K562 (cell line): ENCODE data around the gene ARL10. TPM values are rescaled to one million over a fixed set of nuclear protein-coding genes. Genes with fewer than 3 reads are reported as not detected.

Experiments used
- ATAC-seq: fragments of 200-7000 bp; cut with Tn5 transposase; 3 replicates; pipeline ENCODE4 v1.9.1; 2020; ENCODE audit warnings: moderate library complexity
- BruUV-seq: library from RNA; stranded (reverse); fragments of 400-500 nt; replicated peaks from 2 replicates; lab custom pipeline; 2021; lab: Mats Ljungman, UMichigan
- CTCF ChIA-PET: fragments of 300-600 bp; formaldehyde crosslinking; extraction: SDS; loops from one replicate; lab custom pipeline; 2021; ENCODE audit warnings: low intra/inter-chr PET ratio; lab: Yijun Ruan, JAX
- POLR2A ChIA-PET: fragments of 300-600, 350-650 bp; sonication (Branson Sonifier 250); formaldehyde crosslinking; extraction: SDS; loops from one replicate; lab custom pipeline; 2021; ENCODE audit warnings: antibody characterized with exemption, inconsistent platforms; lab: Yijun Ruan, JAX
- DNase-seq, 4 experiments: peaks; one replicate each; pipeline versions ENCODE4 v3.0.0 to v3.0.0-alpha.2; 2011 to 2018; ENCODE audit warnings: low spot score in 3 of 4, mixed read lengths in 3 of 4; ENCODE audit errors: extremely low read depth in 1 of 4
- FAIRE-seq: peaks from 2 replicates; lab custom pipeline; 2011; peaks lifted over from hg19 to GRCh38; lab: Jason Lieb, UNC
- H2AFZ ChIP-seq: 2 replicates; pipeline ENCODE4 v1.6.0; 2011; ENCODE audit warnings: low read depth, low read length, control low read depth, inconsistent platforms
- H3K27ac ChIP-seq: fragments of 200-600 bp; 3 replicates; pipeline ENCODE4 v1.8.0; 2011; ENCODE audit warnings: low read depth, mild to moderate bottlenecking, control low read depth, inconsistent platforms, low read length, moderate library complexity, mixed read lengths; ENCODE audit errors: extremely low read depth
- H3K27me3 ChIP-seq, 2 experiments: fragments of 300-600 bp in 1 of 2; 2 replicates in 1 of 2; 3 replicates in 1 of 2; pipeline versions ENCODE4 v1.6.0 to v1.8.0; 2011; ENCODE audit warnings: inconsistent platforms in 2 of 2, low read length in 2 of 2, mild to moderate bottlenecking in 1 of 2, mixed read lengths in 1 of 2, moderate library complexity in 1 of 2; ENCODE audit not compliant: control insufficient read depth in 2 of 2, insufficient read depth in 2 of 2
- H3K36me3 ChIP-seq: fragments of 300-600 bp; 3 replicates; pipeline ENCODE4 v1.8.0; 2011; ENCODE audit warnings: mild to moderate bottlenecking, low read length, inconsistent platforms; ENCODE audit not compliant: control insufficient read depth, insufficient read depth
- H3K4me1 ChIP-seq, 2 experiments: fragments of 200-600 bp in 1 of 2; replicated peaks in 1 of 2; 2 replicates in 1 of 2; 3 replicates in 1 of 2; pipeline versions ENCODE4 v1.5.1 to v1.8.0; 2011; ENCODE audit warnings: inconsistent platforms in 2 of 2, low read length in 2 of 2, mild to moderate bottlenecking in 1 of 2, mixed read lengths in 1 of 2, moderate library complexity in 1 of 2; ENCODE audit not compliant: control insufficient read depth in 2 of 2, insufficient read depth in 2 of 2
- H3K4me2 ChIP-seq: 2 replicates; pipeline ENCODE4 v1.6.1; 2011; ENCODE audit warnings: low read length, control low read depth, inconsistent platforms, mixed read lengths; ENCODE audit not compliant: insufficient read depth
- H3K4me3 ChIP-seq: fragments of 200-600 bp; sonication (generic), shearing (Covaris generic); 2 replicates; pipeline ENCODE4 v1.5.1; 2016; ENCODE audit warnings: control low read depth, inconsistent platforms
- H3K79me2 ChIP-seq: fragments of 200-600 bp; 3 replicates; pipeline ENCODE4 v1.8.0; 2011; ENCODE audit warnings: low read length, inconsistent platforms; ENCODE audit not compliant: control insufficient read depth, insufficient read depth
- H3K9ac ChIP-seq, 2 experiments: 2 replicates each; pipeline versions ENCODE4 v1.6.0 to v1.6.1; 2011; ENCODE audit warnings: low read depth in 2 of 2, low read length in 2 of 2, control low read depth in 1 of 2, inconsistent platforms in 1 of 2, mild to moderate bottlenecking in 1 of 2, mixed read lengths in 1 of 2; ENCODE audit not compliant: insufficient read depth in 1 of 2
- H3K9me1 ChIP-seq: one replicate; pipeline ENCODE4 v1.6.0; 2011; ENCODE audit warnings: inconsistent platforms, mild to moderate bottlenecking, low read length, moderate library complexity; ENCODE audit not compliant: control insufficient read depth, insufficient read depth
- H3K9me3 ChIP-seq: replicated peaks from 2 replicates; pipeline ENCODE4 v1.5.1; 2011; ENCODE audit warnings: low read depth, low read length, inconsistent platforms; ENCODE audit not compliant: control insufficient read depth, insufficient read depth
- H4K20me1 ChIP-seq: replicated peaks from 2 replicates; pipeline ENCODE4 v1.6.1; 2011; ENCODE audit warnings: low read length, inconsistent platforms, mixed read lengths; ENCODE audit not compliant: control insufficient read depth, insufficient read depth
- ARHGAP35 ChIP-seq: fragments of 450-650 bp; IDR thresholded peaks from 2 replicates; pipeline ENCODE4 v1.6.1; 2018; ENCODE audit not compliant: partially characterized antibody
- CCNT2 ChIP-seq: IDR thresholded peaks from 2 replicates; pipeline ENCODE4 v1.6.1; 2011; ENCODE audit warnings: borderline replicate concordance, low read depth, mild to moderate bottlenecking, moderate library complexity, mixed read lengths, low read length; ENCODE audit not compliant: insufficient read length; ENCODE audit errors: extremely low read depth
- DNMT1 ChIP-seq: fragments of 450-650 bp; IDR thresholded peaks from 2 replicates; pipeline ENCODE4 v1.6.1; 2016; ENCODE audit warnings: antibody characterized with exemption, mild to moderate bottlenecking
- E2F3 ChIP-seq: fragments of 250-450 bp; sonication (Bioruptor Pico); IDR thresholded peaks from 2 replicates; pipeline ENCODE4 v1.4.0; 2020; ENCODE audit warnings: mild to moderate bottlenecking
- EGR1 ChIP-seq: fragments of 450-650 bp; conservative IDR thresholded peaks from 2 replicates; pipeline ENCODE4 v1.6.1; 2017; ENCODE audit warnings: mild to moderate bottlenecking
- MCM2 ChIP-seq: fragments of 450-650 bp; IDR thresholded peaks from 2 replicates; pipeline ENCODE4 v1.6.1; 2017; ENCODE audit warnings: low read depth, mild to moderate bottlenecking
- MEF2A ChIP-seq: IDR thresholded peaks from 2 replicates; pipeline ENCODE4 v1.6.1; 2011; ENCODE audit warnings: low read depth, mild to moderate bottlenecking, low read length, moderate library complexity; ENCODE audit not compliant: control insufficient read depth
- NCOA2 ChIP-seq, 2 experiments: fragments of 450-650 bp; IDR thresholded peaks; 2 replicates each; pipeline ENCODE4 v1.6.1; 2018; ENCODE audit warnings: mild to moderate bottlenecking in 2 of 2, moderate library complexity in 1 of 2; ENCODE audit not compliant: partially characterized antibody in 2 of 2
- NFATC3 ChIP-seq: fragments of 450-650 bp; IDR thresholded peaks from 2 replicates; pipeline ENCODE4 v1.6.1; 2017; ENCODE audit warnings: mild to moderate bottlenecking
- PHF8 ChIP-seq: fragments of 200-600 bp; sonication (generic); IDR thresholded peaks from 2 replicates; pipeline ENCODE4 v1.6.1; 2012; ENCODE audit warnings: mixed run types, mild to moderate bottlenecking, inconsistent platforms, low read length, moderate library complexity, borderline replicate concordance
- RNF2 ChIP-seq: sonication (generic); IDR thresholded peaks from 2 replicates; pipeline ENCODE4 v1.6.1; 2016
- ZC3H4 ChIP-seq: sonication (generic); formaldehyde crosslinking; IDR thresholded peaks from 2 replicates; pipeline ENCODE4 v1.9.0; 2021; ENCODE audit warnings: missing genetic modification reagents, borderline replicate concordance
- ZNF143 ChIP-seq: sonication (generic); formaldehyde crosslinking; IDR thresholded peaks from 2 replicates; pipeline ENCODE4 v1.9.0; 2022; ENCODE audit warnings: mild to moderate bottlenecking, missing genetic modification reagents
- ZNF146 ChIP-seq: IDR thresholded peaks from one replicate; pipeline ENCODE4 v1.6.1; 2018; ENCODE audit warnings: missing compliant biosample characterization; ENCODE audit not compliant: unreplicated experiment
- ZNF274 ChIP-seq: IDR thresholded peaks from 2 replicates; pipeline ENCODE4 v1.6.1; 2011; ENCODE audit warnings: low read depth, mild to moderate bottlenecking, low read length, moderate library complexity, borderline replicate concordance
- ZNF561 ChIP-seq: fragments of 450-650 bp; formaldehyde crosslinking; conservative IDR thresholded peaks from 2 replicates; pipeline ENCODE4 v1.4.0; 2020; ENCODE audit warnings: mild to moderate bottlenecking, moderate library complexity
- whole genome bisulfite sequencing: fragments of 100-300 bp; shearing (Covaris generic); methylation state at CpG from one replicate; pipeline ENCODE4 v1.1.6; 2016; ENCODE audit warnings: low coverage, mixed read lengths; ENCODE audit not compliant: insufficient coverage; ENCODE audit errors: missing lambda C conversion rate; 5-methylcytosine and 5-hydroxymethylcytosine counted together
- in situ Hi-C: fragments of 300-500 bp; cut with MboI; formaldehyde crosslinking; loops from 4 replicates; pipeline ENCODE4 v1.15.0; 2018; ENCODE audit warnings: inconsistent platforms, mixed read lengths
- intact Hi-C: fragments of 100-400 bp; cut with micrococcal nuclease; formaldehyde crosslinking; loops from 2 replicates; pipeline ENCODE4 v1.14.2; 2022
- polyA plus RNA-seq, 8 experiments: library from polyadenylated mRNA; depleted of rRNA in 4 of 8; stranded (reverse) in 5 of 8; unstranded in 3 of 8; fragments of >200 nt; fragmentation: Nextera tagmentation in 2 of 8; fragmentation: Illumina TruSeq in 1 of 8; extraction: Ambion mirVana in 2 of 8; extraction: Trizol in 1 of 8; gene quantifications; 2 replicates each; pipeline versions ENCODE4 v1.2.1 to v1.2.3, GENCODE V29; 2011 to 2014; ENCODE audit warnings: inconsistent platforms in 1 of 8, missing spikeins in 1 of 8
- total RNA-seq, 7 experiments: library from RNA; depleted of rRNA in 6 of 7; stranded (reverse); fragments of >200 nt in 6 of 7; fragmentation: Illumina TruSeq in 2 of 7; extraction: Trizol in 2 of 7; gene quantifications; 2 replicates each; pipeline versions ENCODE4 v1.2.1 to v1.2.3, GENCODE V29; 2011 to 2021; ENCODE audit warnings: low replicate concordance in 1 of 7

ARL10 gene
- total and polyA plus RNA-seq, 9 of the 15 experiments (the other 6 are each of a cell fraction or from before 2014, with no cell fraction given), result under 0.01 to 0.40 (median 0.34) TPM; not detected in 3

DNA sequence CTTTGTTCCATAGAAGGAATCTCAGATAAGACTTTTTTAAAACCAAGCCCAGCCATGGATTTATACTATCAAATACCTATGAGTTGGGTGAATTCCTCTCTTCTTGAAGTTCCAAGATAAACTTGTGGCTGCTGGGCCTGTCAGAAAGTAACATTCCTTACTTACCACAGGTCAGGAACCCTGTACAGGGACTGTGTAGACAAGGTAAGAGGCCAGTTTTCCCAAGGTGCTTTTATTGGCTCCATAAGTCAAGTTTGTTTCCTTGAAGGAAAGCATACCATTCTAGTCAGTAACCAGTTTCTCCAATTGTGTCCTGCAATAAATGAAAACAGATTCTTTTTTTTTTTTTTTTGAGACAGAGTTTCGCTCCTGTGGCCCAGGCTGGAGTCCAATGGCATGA, 59.9 kb downstream of the ARL10 start:
- DNase-seq (no peak), FAIRE-seq (no peak), ATAC-seq (no peak)
- Histone ChIP-seq H2AFZ (no peak overlapping the region), H3K4me3 (no peak overlapping the region), H3K36me3 (no peaks in the 10 kb centered on the region), H3K9me1 (no peaks in the 10 kb centered on the region), H3K9me3 (peaks cover 5% of the 10 kb centered on the region), H3K27me3 (no peaks in the 10 kb centered on the region), H3K4me1 (no peaks in the 10 kb centered on the region; a peak in 2 of 5 replicates), H4K20me1 (no peaks in the 10 kb centered on the region), H3K79me2 (no peaks in the 10 kb centered on the region), H3K9ac (no peak overlapping the region), H3K27ac (no peak overlapping the region), H3K4me2 (no peak overlapping the region)
- in situ Hi-C loops, result no loop called here
- TF ChIP-seq NFATC3 (no peak), E2F3 (no peak), ZNF146 (CRISPR knock-in tag) (no peak), NCOA2 (IDR thresholded peaks at IDR 0.05; ENCODE audit: partially characterized antibody in 2 of 2) (no peak), MEF2A (no peak), ZNF274 (no peak), DNMT1 (no peak), CCNT2 (no peak), ZNF561 (CRISPR knock-in tag) (no peak), RNF2 (no peak), ARHGAP35 (no peak), PHF8 (no peak), ZC3H4 (CRISPR knock-in tag) (no peak), EGR1 (no peak), MCM2 (no peak), ZNF143 (CRISPR knock-in tag) (no peak)
- intact Hi-C loops, result no loop called here
- ChIA-PET POLR2A (no interaction called here), CTCF (interaction anchor here (0.6 kb wide), 1 partner anchor 9 kb away, joined by 5 read pairs; the partner anchor contains the start of gene CLTB)
- BruUV-seq, result no TSS peak
- WGBS, result 100% methylated on average over 1 of the region's 1 CpG
